Measurements from ENCODE around the gene STXBP1.

The STXBP1 gene

DNA sequence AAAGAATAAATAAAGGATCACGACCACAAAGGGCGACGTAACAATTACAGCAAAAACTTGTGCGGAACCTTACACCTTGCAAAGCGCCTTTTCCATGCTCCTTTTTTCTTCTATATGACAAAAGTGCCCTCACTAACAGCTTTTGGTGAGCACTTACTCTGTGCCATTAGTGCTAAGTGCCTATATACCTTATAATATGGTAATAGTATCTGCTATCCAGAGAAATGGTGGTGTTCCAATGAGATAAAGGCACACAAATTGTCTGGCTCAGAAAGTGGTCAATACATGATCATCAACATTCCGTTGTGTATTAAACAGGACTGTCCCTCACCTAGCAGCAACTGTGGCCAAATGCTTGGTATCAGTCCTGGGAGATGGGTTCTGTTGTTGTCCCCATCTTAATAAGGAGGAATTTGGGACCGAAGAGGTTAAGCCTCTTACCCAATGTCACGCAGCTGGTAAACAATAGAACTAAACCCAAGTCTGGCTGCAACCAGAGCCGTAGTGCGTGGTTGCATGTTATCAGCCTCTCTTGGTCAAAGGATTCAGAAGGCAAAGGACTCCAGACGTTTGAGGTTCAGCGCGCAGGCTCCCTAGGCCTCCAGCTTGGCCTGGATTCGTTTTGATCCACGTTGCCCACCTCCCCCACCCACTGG lies 123.6 kb downstream of the STXBP1 start:
- DNase-seq (ENCODE audit: low spot score) = no peak

- DNase-seq (ENCODE audit: low spot score) = no peak
Observed at GRCh38 chr9:127738666-127739065, 126.6 kb downstream of the STXBP1 start.

DNA sequence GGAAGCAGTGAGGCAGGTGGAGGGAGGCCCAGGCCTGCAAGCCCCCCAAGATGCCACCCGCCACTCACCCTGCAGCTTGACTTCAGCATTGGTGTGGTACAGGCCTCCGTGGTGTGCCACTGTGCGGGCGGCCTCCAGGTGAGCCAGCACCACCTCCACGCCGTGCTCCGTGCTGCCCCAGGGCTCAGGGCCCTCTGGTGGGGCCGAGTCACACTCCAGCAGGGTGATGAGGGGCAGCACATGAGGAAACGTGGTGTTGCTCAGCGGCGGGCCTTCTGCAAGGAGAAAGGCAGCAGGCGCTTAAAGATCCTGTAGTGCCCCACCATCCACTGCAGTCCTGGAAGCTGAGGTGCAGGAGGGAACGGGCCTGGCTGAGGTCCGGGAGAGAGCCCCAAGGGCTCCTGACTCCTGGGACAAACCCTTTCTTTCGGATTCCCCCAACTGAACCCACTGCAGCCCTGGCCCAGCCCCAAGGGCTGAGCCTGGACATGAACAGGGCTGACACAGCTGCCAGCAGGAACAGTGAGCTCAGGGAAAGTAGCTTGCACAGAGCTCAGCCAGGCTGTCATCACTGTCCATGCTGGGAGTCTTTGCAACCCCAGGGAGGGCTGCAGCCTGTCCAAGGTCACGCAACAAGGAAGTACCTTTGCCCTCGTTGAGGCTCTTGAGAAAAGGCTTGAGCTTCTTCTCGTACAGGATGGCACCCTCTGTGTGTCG lies 127.7 kb downstream of the STXBP1 start:
- DNase-seq (ENCODE audit: low spot score) = no peak

DNA sequence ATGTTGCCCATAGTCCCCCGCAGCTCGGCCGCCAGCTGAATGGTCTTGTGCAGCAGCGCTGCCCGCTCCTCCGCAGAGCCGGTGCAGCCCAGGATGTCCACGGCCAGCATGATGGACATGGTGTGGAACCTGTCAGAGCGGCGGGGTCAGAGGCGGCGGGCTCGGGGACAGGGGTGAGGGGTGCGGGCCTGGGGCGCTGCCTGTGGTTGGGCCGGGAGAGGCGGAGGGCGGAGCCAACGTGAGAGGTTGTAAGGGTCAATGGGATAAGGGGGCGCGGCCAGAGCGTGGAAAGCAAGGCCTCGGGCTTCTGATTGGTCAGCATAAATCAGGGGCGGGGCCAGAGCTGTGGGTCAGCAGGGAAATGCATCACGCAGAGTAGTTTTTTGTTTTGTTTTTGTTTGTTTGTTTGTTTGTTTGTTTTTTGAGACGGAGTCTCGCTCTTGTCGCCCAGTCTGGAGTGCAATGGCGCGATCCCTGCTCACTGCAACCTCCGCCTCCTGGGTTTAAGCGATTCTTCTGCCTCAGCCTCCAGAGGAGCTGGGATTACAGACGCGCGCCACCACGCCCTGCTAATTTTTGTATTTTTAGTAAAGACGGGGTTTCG lies 129.9 kb downstream of the STXBP1 start:
- DNase-seq (ENCODE audit: low spot score) = peak; percentile 80

Measured in globus pallidus (tissue), 1 donor.